Activated CD4-positive, alpha-beta T cell treated with anti-CD3 and anti-CD28 coated beads, Interleukin-2, amount 10 ng/mL, durations not matched to agents 24 days and 14 days (primary cell): Measurements from ENCODE around the gene KHDRBS1. TPM values are rescaled to one million over a fixed set of nuclear protein-coding genes. Genes with fewer than 3 reads are reported as not detected.
"Not testable (repeated sequence)": the region's sequence is repeated elsewhere in the genome, so short reads cannot be mapped to it uniquely, and the experiment has no call there.

Source experiments
- DNase-seq: peaks from one replicate; pipeline ENCODE4 v3.0.0; 2022
- H3K27ac Mint-ChIP-seq: one replicate; pipeline ENCODE4 v1.8.0; 2022; ENCODE audit warnings: mild to moderate bottlenecking, mixed read lengths
- H3K27me3 Mint-ChIP-seq: one replicate; pipeline ENCODE4 v1.8.0; 2022; ENCODE audit warnings: mixed read lengths
- H3K36me3 Mint-ChIP-seq: one replicate; pipeline ENCODE4 v1.8.0; 2022; ENCODE audit warnings: low read depth, mild to moderate bottlenecking, mixed read lengths
- H3K4me1 Mint-ChIP-seq: one replicate; pipeline ENCODE4 v1.8.0; 2021; ENCODE audit warnings: mixed read lengths
- H3K4me3 Mint-ChIP-seq: one replicate; pipeline ENCODE4 v1.8.0; 2022; ENCODE audit warnings: mild to moderate bottlenecking, moderate library complexity, mixed read lengths
- H3K9me3 Mint-ChIP-seq: one replicate; pipeline ENCODE4 v1.8.0; 2021; ENCODE audit warnings: mixed read lengths
- intact Hi-C: fragments of 100-400 bp; cut with micrococcal nuclease; formaldehyde crosslinking; loops from one replicate; pipeline ENCODE4 v1.15.1; 2023
- total RNA-seq: library from RNA; stranded (reverse); gene quantifications from 2 replicates; pipeline ENCODE4 v1.2.3, GENCODE V29; 2022

The KHDRBS1 gene
- total RNA-seq, 1 donor from 2014 or later = 174 TPM

GRCh38 chr1:32060914-32061313, 47.2 kb downstream of the KHDRBS1 start:
- Mint-ChIP-seq H3K4me1 (peaks cover 5% of the 10 kb centered on the region), H3K27me3 (no peaks in the 10 kb centered on the region), H3K4me3 (no peak overlapping the region), H3K27ac (no peak overlapping the region), H3K36me3 (peaks cover 43% of the 10 kb centered on the region), H3K9me3 (no peaks in the 10 kb centered on the region)
- intact Hi-C loops = loop anchor here (5.0 kb wide), 1 partner anchor 244 kb away; the partner anchor contains the start of gene SPOCD1
- no peak for DNase-seq

- intact Hi-C loops = loop anchor here (5.0 kb wide), 1 partner anchor 246 kb away; the partner anchor contains the start of gene SPOCD1
- H3K4me3 Mint-ChIP-seq = no peak overlapping the region
- H3K27ac Mint-ChIP-seq = peak overlapping the region; percentile 57
- no peaks in the 10 kb centered on the region for H3K27me3 Mint-ChIP-seq
- no peak for DNase-seq
- H3K4me1 Mint-ChIP-seq = peaks cover 13% of the 10 kb centered on the region
- no peaks in the 10 kb centered on the region for H3K9me3 Mint-ChIP-seq
- peaks cover 39% of the 10 kb centered on the region for H3K36me3 Mint-ChIP-seq
These were observed 49.2 kb downstream of the KHDRBS1 start for GRCh38 chr1:32062867-32063230.

- H3K36me3 Mint-ChIP-seq = peaks cover 38% of the 10 kb centered on the region
- no peak overlapping the region for H3K27ac Mint-ChIP-seq
- intact Hi-C loops = loop anchor here (5.0 kb wide), 1 partner anchor 246 kb away; the partner anchor contains the start of gene SPOCD1
- peaks cover 13% of the 10 kb centered on the region for H3K4me1 Mint-ChIP-seq
- no peaks in the 10 kb centered on the region for H3K9me3 Mint-ChIP-seq
- H3K4me3 Mint-ChIP-seq = no peak overlapping the region
- DNase-seq = no peak
- H3K27me3 Mint-ChIP-seq = no peaks in the 10 kb centered on the region
These were observed 49.6 kb downstream of the KHDRBS1 start for GRCh38 chr1:32063261-32063681.

GRCh38 chr1:32065613-32066488, 52.2 kb downstream of the KHDRBS1 start:
- H3K9me3 Mint-ChIP-seq, H3K27ac Mint-ChIP-seq, intact Hi-C loops, DNase-seq, H3K4me3 Mint-ChIP-seq, H3K27me3 Mint-ChIP-seq: not testable (repeated sequence)
- Mint-ChIP-seq H3K36me3 (peaks cover 16% of the 10 kb centered on the region), H3K4me1 (peaks cover 13% of the 10 kb centered on the region)

GRCh38 chr1:32066489-32066873, 52.8 kb downstream of the KHDRBS1 start:
- peaks cover 13% of the 10 kb centered on the region for H3K36me3 Mint-ChIP-seq
- intact Hi-C loops = no loop called here
- no peak overlapping the region for H3K27ac Mint-ChIP-seq
- no peaks in the 10 kb centered on the region for H3K27me3 Mint-ChIP-seq
- no peaks in the 10 kb centered on the region for H3K9me3 Mint-ChIP-seq
- H3K4me3 Mint-ChIP-seq = no peak overlapping the region
- DNase-seq = peak; percentile 66
- H3K4me1 Mint-ChIP-seq = peaks cover 13% of the 10 kb centered on the region

GRCh38 chr1:32068957-32069588, 55.4 kb downstream of the KHDRBS1 start:
- Mint-ChIP-seq H3K4me3 (no peak overlapping the region), H3K36me3 (peaks cover 2% of the 10 kb centered on the region), H3K9me3 (no peaks in the 10 kb centered on the region), H3K27me3 (no peaks in the 10 kb centered on the region), H3K27ac (no peak overlapping the region), H3K4me1 (peaks cover 26% of the 10 kb centered on the region)
- DNase-seq = no peak
- intact Hi-C loops = no loop called here

GRCh38 chr1:32071758-32072621, 58.3 kb downstream of the KHDRBS1 start:
- Mint-ChIP-seq H3K9me3 (no peaks in the 10 kb centered on the region), H3K27ac (peak overlapping the region; percentile 96)

GRCh38 chr1:32072622-32073298, 59.1 kb downstream of the KHDRBS1 start, which contains the start of gene TMEM39B:
TSS of gene TMEM39B (plus strand) at chr1:32072939. CDS start at chr1:32073048, 109 bp downstream.
- Mint-ChIP-seq H3K4me3 (peak within 1 kb of the TSS; percentile 92), H3K9me3 (no peaks in the 10 kb centered on the region), H3K27me3 (no peaks in the 10 kb centered on the region), H3K36me3 (peaks cover 16% of the 10 kb centered on the region), H3K27ac (peak within 1 kb of the TSS; percentile 96), H3K4me1 (peaks cover 43% of the 10 kb centered on the region)
- intact Hi-C loops = loop anchor here (1.0 to 10.0 kb wide), 5 partner anchors 36 to 265 kb away; partner anchors contain the start of genes KHDRBS1, KPNA6, LCK and MARCKSL1
- peak; percentile 98 for DNase-seq

More at GRCh38 chr1:32071758-32072621, 58.3 kb downstream of the KHDRBS1 start:
- DNase-seq = no peak
- H3K36me3 Mint-ChIP-seq = peaks cover 8% of the 10 kb centered on the region
- peak overlapping the region; percentile 92 for H3K4me3 Mint-ChIP-seq
- H3K27me3 Mint-ChIP-seq = no peaks in the 10 kb centered on the region
- intact Hi-C loops = loop anchor here (1.0 to 10.0 kb wide), 5 partner anchors 36 to 265 kb away; partner anchors contain the start of genes KHDRBS1, KPNA6, LCK and MARCKSL1
- H3K4me1 Mint-ChIP-seq = peaks cover 38% of the 10 kb centered on the region

- intact Hi-C loops = loop anchor here (5.0 to 10.0 kb wide), 4 partner anchors 61 to 264 kb away; partner anchors contain the start of genes KHDRBS1, LCK, MARCKSL1 and PTP4A2
- DNase-seq = peak; percentile 61
These were observed 59.9 kb downstream of the KHDRBS1 start for GRCh38 chr1:32073299-32074229.

GRCh38 chr1:32074841-32075240, 61.2 kb downstream of the KHDRBS1 start:
- no peak for DNase-seq

More at GRCh38 chr1:32073299-32074229, 59.9 kb downstream of the KHDRBS1 start:
- peaks cover 43% of the 10 kb centered on the region for H3K4me1 Mint-ChIP-seq
- peaks cover 18% of the 10 kb centered on the region for H3K36me3 Mint-ChIP-seq
- peak overlapping the region; percentile 96 for H3K27ac Mint-ChIP-seq
- H3K27me3 Mint-ChIP-seq = no peaks in the 10 kb centered on the region
- peak overlapping the region; percentile 92 for H3K4me3 Mint-ChIP-seq
- H3K9me3 Mint-ChIP-seq = no peaks in the 10 kb centered on the region

GRCh38 chr1:32077451-32077850, 63.8 kb downstream of the KHDRBS1 start:
- Mint-ChIP-seq H3K27ac (peak overlapping the region; percentile 51), H3K27me3 (no peaks in the 10 kb centered on the region), H3K4me1 (peaks cover 31% of the 10 kb centered on the region), H3K9me3 (no peaks in the 10 kb centered on the region), H3K4me3 (no peak overlapping the region), H3K36me3 (peaks cover 38% of the 10 kb centered on the region)
- intact Hi-C loops = loop anchor here (10.0 kb wide), 1 partner anchor 177 kb away; the partner anchor contains the start of gene LCK
- DNase-seq = no peak

More at GRCh38 chr1:32074841-32075240, 61.2 kb downstream of the KHDRBS1 start:
- Mint-ChIP-seq H3K4me1 (peaks cover 40% of the 10 kb centered on the region), H3K36me3 (peaks cover 23% of the 10 kb centered on the region), H3K27me3 (no peaks in the 10 kb centered on the region), H3K9me3 (no peaks in the 10 kb centered on the region), H3K27ac (peak overlapping the region; percentile 46), H3K4me3 (peak overlapping the region; percentile 92)
- intact Hi-C loops = loop anchor here (5.0 to 10.0 kb wide), 4 partner anchors 63 to 262 kb away; partner anchors contain the start of genes KHDRBS1, LCK, MARCKSL1 and PTP4A2

- intact Hi-C loops = no loop called here
- no peaks in the 10 kb centered on the region for H3K27me3 Mint-ChIP-seq
- H3K4me3 Mint-ChIP-seq = no peak overlapping the region
- peaks cover 50% of the 10 kb centered on the region for H3K36me3 Mint-ChIP-seq
- no peaks in the 10 kb centered on the region for H3K9me3 Mint-ChIP-seq
- peaks cover 9% of the 10 kb centered on the region for H3K4me1 Mint-ChIP-seq
- no peak overlapping the region for H3K27ac Mint-ChIP-seq
- no peak for DNase-seq
These were observed 68.4 kb downstream of the KHDRBS1 start for GRCh38 chr1:32082022-32082421.
